IMR-90 (cell line): ENCODE data around the gene GPX6. TPM values are rescaled to one million over a fixed set of nuclear protein-coding genes. Genes with fewer than 3 reads are reported as not detected.

Experiments used
- ATAC-seq: fragments of 200-7000 bp; cut with Tn5 transposase; 2 replicates; pipeline ENCODE4 v1.9.1; 2020; ENCODE audit warnings: low read depth, mild to moderate bottlenecking, moderate library complexity
- BruUV-seq: library from RNA; stranded (reverse); fragments of 400-500 nt; replicated peaks from 2 replicates; lab custom pipeline; 2021; lab: Mats Ljungman, UMichigan
- CTCF ChIA-PET: fragments of 300-600 bp; formaldehyde crosslinking; extraction: SDS; loops from one replicate; lab custom pipeline; 2021; ENCODE audit warnings: antibody characterized with exemption; lab: Yijun Ruan, JAX
- POLR2A ChIA-PET: fragments of 300-600 bp; sonication (Branson Sonifier 250); formaldehyde crosslinking; loops from one replicate; lab custom pipeline; 2022; ENCODE audit warnings: antibody characterized with exemption; ENCODE audit not compliant: unreplicated experiment; lab: Charles Lee
- DNase-seq: peaks from one replicate; pipeline ENCODE4 v3.0.0; 2013
- H2AFZ ChIP-seq: replicated peaks from 2 replicates; pipeline ENCODE3; 2013; ENCODE audit warnings: low read length, mild to moderate bottlenecking; ENCODE audit not compliant: poor library complexity
- H2AK5ac ChIP-seq: 2 replicates; pipeline ENCODE4 v1.6.1; 2013; ENCODE audit warnings: low read depth, low read length, inconsistent platforms
- H2AK9ac ChIP-seq: replicated peaks from 2 replicates; pipeline ENCODE3; 2013; ENCODE audit warnings: mild to moderate bottlenecking, low read depth, low read length, moderate library complexity; ENCODE audit not compliant: poor library complexity
- H2BK120ac ChIP-seq: 2 replicates; pipeline ENCODE4 v1.6.1; 2013; ENCODE audit warnings: low read depth, low read length, inconsistent platforms
- H2BK15ac ChIP-seq: 3 replicates; pipeline ENCODE4 v1.6.1; 2013; ENCODE audit warnings: low read depth, low read length, inconsistent platforms
- H2BK20ac ChIP-seq: 2 replicates; pipeline ENCODE4 v1.6.1; 2013; ENCODE audit warnings: low read depth, mild to moderate bottlenecking, inconsistent platforms, low read length, moderate library complexity
- H2BK5ac ChIP-seq: 2 replicates; pipeline ENCODE4 v1.6.1; 2013; ENCODE audit warnings: mild to moderate bottlenecking, low read depth, low read length, inconsistent platforms; ENCODE audit not compliant: poor library complexity, severe bottlenecking
- H3K14ac ChIP-seq: replicated peaks from 2 replicates; pipeline ENCODE4 v1.6.1; 2013; ENCODE audit warnings: low read depth, low read length, inconsistent platforms
- H3K18ac ChIP-seq: 2 replicates; pipeline ENCODE4 v1.6.1; 2013; ENCODE audit warnings: low read depth, low read length, control low read depth
- H3K23ac ChIP-seq: 2 replicates; pipeline ENCODE4 v1.6.1; 2013; ENCODE audit warnings: low read depth, low read length, inconsistent platforms
- H3K27ac ChIP-seq: 2 replicates; pipeline ENCODE4 v1.5.1; 2013; ENCODE audit warnings: mild to moderate bottlenecking, control low read depth, low read length; ENCODE audit not compliant: insufficient read depth
- H3K27me3 ChIP-seq: 2 replicates; pipeline ENCODE4 v1.6.1; 2013; ENCODE audit warnings: low read length; ENCODE audit not compliant: control insufficient read depth, insufficient read depth
- H3K36me3 ChIP-seq: 2 replicates; pipeline ENCODE4 v1.6.1; 2013; ENCODE audit warnings: low read length, mixed read lengths; ENCODE audit not compliant: control insufficient read depth, insufficient read depth
- H3K4ac ChIP-seq: 2 replicates; pipeline ENCODE4 v1.6.1; 2013; ENCODE audit warnings: low read depth, low read length, inconsistent platforms
- H3K4me1 ChIP-seq: 2 replicates; pipeline ENCODE4 v1.6.1; 2013; ENCODE audit warnings: low read length, mixed read lengths; ENCODE audit not compliant: control insufficient read depth, insufficient read depth
- H3K4me2 ChIP-seq: 2 replicates; pipeline ENCODE4 v1.6.1; 2013; ENCODE audit warnings: low read depth, mild to moderate bottlenecking, control low read depth, low read length, moderate library complexity
- H3K4me3 ChIP-seq: 2 replicates; pipeline ENCODE4 v1.5.1; 2013; ENCODE audit warnings: low read depth, mild to moderate bottlenecking, control low read depth, low read length, moderate library complexity; ENCODE audit not compliant: insufficient read depth
- H3K56ac ChIP-seq: 2 replicates; pipeline ENCODE4 v1.6.1; 2013; ENCODE audit warnings: low read length, inconsistent platforms; ENCODE audit not compliant: insufficient read depth; ENCODE audit errors: extremely low read depth
- H3K79me1 ChIP-seq, 2 experiments: 2 replicates each; pipeline ENCODE4 v1.6.1; 2013; ENCODE audit warnings: low read length in 2 of 2, inconsistent platforms in 1 of 2, low read depth in 1 of 2
- H3K9ac ChIP-seq: 2 replicates; pipeline ENCODE4 v1.6.1; 2013; ENCODE audit warnings: low read depth, low read length, control low read depth
- H3K9me1 ChIP-seq: 2 replicates; pipeline ENCODE4 v1.6.1; 2013; ENCODE audit warnings: low read length, inconsistent platforms; ENCODE audit not compliant: insufficient read depth
- H3K9me3 ChIP-seq: 2 replicates; pipeline ENCODE4 v1.6.1; 2013; ENCODE audit warnings: low read length; ENCODE audit not compliant: control insufficient read depth, insufficient read depth
- H4K20me1 ChIP-seq: 2 replicates; pipeline ENCODE4 v1.6.1; 2013; ENCODE audit warnings: low read length, inconsistent platforms; ENCODE audit not compliant: insufficient read depth
- H4K5ac ChIP-seq: 2 replicates; pipeline ENCODE4 v1.6.1; 2013; ENCODE audit warnings: mild to moderate bottlenecking, low read depth, low read length, control low read depth
- H4K8ac ChIP-seq, 2 experiments: 2 replicates each; pipeline ENCODE4 v1.6.1; 2013; ENCODE audit warnings: low read depth in 2 of 2, low read length in 2 of 2, control low read depth in 1 of 2, inconsistent platforms in 1 of 2
- H4K91ac ChIP-seq: 2 replicates; pipeline ENCODE4 v1.6.1; 2013; ENCODE audit warnings: low read depth, low read length, inconsistent platforms; ENCODE audit not compliant: insufficient read depth
- BHLHE40 ChIP-seq: fragments of 150-350 bp; IDR thresholded peaks from 2 replicates; pipeline ENCODE4 v1.6.1; 2016; ENCODE audit warnings: mild to moderate bottlenecking, low read depth, low read length
- CEBPB ChIP-seq: IDR thresholded peaks from 2 replicates; pipeline ENCODE4 v1.6.1; 2012; ENCODE audit warnings: low read depth, low read length, improper control_type of control experiment
- CHD1 ChIP-seq: IDR thresholded peaks from 2 replicates; pipeline ENCODE4 v1.6.1; 2012; ENCODE audit warnings: low read depth, low read length, improper control_type of control experiment
- FOS ChIP-seq: fragments of 150-350 bp; IDR thresholded peaks from 2 replicates; pipeline ENCODE4 v1.6.1; 2016; ENCODE audit warnings: low read depth, low read length
- MAFK ChIP-seq: IDR thresholded peaks from 2 replicates; pipeline ENCODE4 v1.6.1; 2012; ENCODE audit warnings: low read depth, low read length, improper control_type of control experiment
- MAZ ChIP-seq: IDR thresholded peaks from 2 replicates; pipeline ENCODE4 v1.6.1; 2012; ENCODE audit warnings: low read depth, mild to moderate bottlenecking, low read length, improper control_type of control experiment, moderate library complexity, borderline replicate concordance
- MXI1 ChIP-seq: IDR thresholded peaks from 2 replicates; pipeline ENCODE4 v1.6.1; 2012; ENCODE audit warnings: low read depth, mild to moderate bottlenecking, low read length, moderate library complexity, borderline replicate concordance
- NFE2L2 ChIP-seq: fragments of 150-350 bp; IDR thresholded peaks from 2 replicates; pipeline ENCODE4 v1.6.1; 2016; ENCODE audit warnings: low read depth, mild to moderate bottlenecking, low read length
- POLR2A ChIP-seq: IDR thresholded peaks from 2 replicates; pipeline ENCODE4 v1.6.1; 2012; ENCODE audit warnings: mild to moderate bottlenecking, low read depth, low read length
- RAD21 ChIP-seq: IDR thresholded peaks from 2 replicates; pipeline ENCODE4 v1.6.1; 2012; ENCODE audit warnings: low read length, improper control_type of control experiment
- RCOR1 ChIP-seq: IDR thresholded peaks from 2 replicates; pipeline ENCODE4 v1.6.1; 2012; ENCODE audit warnings: mild to moderate bottlenecking, low read length, improper control_type of control experiment; ENCODE audit not compliant: insufficient replicate concordance
- RFX5 ChIP-seq: IDR thresholded peaks from 2 replicates; pipeline ENCODE4 v1.8.0; 2012; ENCODE audit warnings: low read depth, mild to moderate bottlenecking, low read length, moderate library complexity
- SMC3 ChIP-seq: fragments of 150-350 bp; IDR thresholded peaks from 2 replicates; pipeline ENCODE4 v1.6.1; 2016; ENCODE audit warnings: low read depth, mild to moderate bottlenecking, antibody characterized with exemption, low read length, moderate library complexity
- USF2 ChIP-seq: fragments of 150-350 bp; IDR thresholded peaks from 2 replicates; pipeline ENCODE4 v1.6.1; 2017; ENCODE audit warnings: mild to moderate bottlenecking, antibody characterized with exemption, low read length, low read depth
- WGBS, 2 experiments: methylation state at CpG; one replicate each; pipeline versions ENCODE4 v1.1.5 to v1.1.7; 2013; ENCODE audit warnings: missing lambda C conversion rate in 2 of 2; ENCODE audit not compliant: insufficient read length in 1 of 2; ENCODE audit errors: extremely low coverage in 2 of 2; 5-methylcytosine and 5-hydroxymethylcytosine counted together
- dilution Hi-C: fragments of 300-500 bp; cut with HindIII; formaldehyde crosslinking; loops from one replicate; pipeline ENCODE4 v1.14.3; 2018; ENCODE audit warnings: low sequenced_read_pairs; ENCODE audit not compliant: unreplicated experiment
- in situ Hi-C: fragments of 300-500 bp; cut with MboI; formaldehyde crosslinking; loops from 3 replicates; pipeline ENCODE4 v1.14.3; 2019; ENCODE audit warnings: low sequenced_read_pairs, inconsistent platforms, mixed read lengths
- intact Hi-C: fragments of 100-400 bp; cut with micrococcal nuclease; formaldehyde crosslinking; loops from 2 replicates; pipeline ENCODE4 v1.10.0; 2022
- polyA plus RNA-seq, 3 experiments: library from polyadenylated mRNA; depleted of rRNA; stranded (reverse); fragments of >200 nt; gene quantifications; 2 replicates each; pipeline ENCODE4 v1.2.3, GENCODE V29; 2012; ENCODE audit warnings: low replicate concordance in 1 of 3
- total RNA-seq: library from RNA; depleted of rRNA; stranded (reverse); fragments of >200 nt; gene quantifications from 2 replicates; pipeline ENCODE4 v1.2.3, GENCODE V29; 2012
- TF ChIP-seq, protein P1 (sequence below): conservative IDR thresholded peaks from 2 replicates; pipeline ENCODE4 v1.5.1; 2012; ENCODE audit warnings: mild to moderate bottlenecking, low read depth, low read length, improper control_type of control experiment

Gene GPX6
- total and polyA plus RNA-seq, 2 of the 4 experiments (the other 2 are of a cell fraction): not detected

DNA sequence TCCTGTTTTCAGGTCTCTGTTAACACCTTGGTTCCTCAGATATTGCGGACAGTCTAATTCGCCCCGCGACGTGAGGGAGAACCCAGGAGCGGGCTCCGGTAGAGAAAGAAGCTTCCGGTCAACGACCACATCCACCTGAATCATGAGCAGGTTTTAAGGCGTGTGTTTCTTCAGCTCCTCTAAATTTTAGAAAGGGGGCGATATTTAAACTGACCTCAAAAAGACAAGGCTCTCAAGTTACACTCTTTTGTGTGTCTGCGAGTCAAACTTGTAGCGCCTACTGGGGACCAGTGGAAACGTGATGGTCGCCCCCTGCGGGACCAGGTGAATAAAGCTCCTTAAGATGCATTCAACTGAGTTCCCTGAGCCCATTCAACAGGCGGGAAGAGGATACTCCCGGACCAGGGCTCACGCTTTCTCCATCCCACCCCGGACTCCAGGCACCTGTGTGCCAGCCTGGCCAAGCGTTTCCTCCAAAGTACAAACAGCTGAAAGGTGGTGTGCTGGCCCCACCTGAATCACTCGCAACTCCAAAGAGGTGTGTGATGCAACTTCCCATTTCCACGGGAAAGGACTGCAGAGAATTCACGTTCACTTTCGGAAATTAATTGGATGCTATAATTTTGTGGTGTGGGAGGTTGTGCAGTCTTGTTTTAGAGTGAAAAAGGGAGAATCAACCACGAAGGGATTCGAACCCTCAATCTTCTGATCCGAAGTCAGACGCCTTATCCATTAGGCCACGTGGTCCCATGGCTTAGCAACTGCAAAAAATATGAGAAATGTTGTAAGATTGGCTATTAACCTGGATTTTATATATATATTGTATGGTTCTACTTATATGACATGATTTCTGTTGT is 27.1 kb upstream of the GPX6 start:
- Histone ChIP-seq H3K4me3 (peak overlapping the region; percentile 6; the same call in 1 of the 2 replicates), H3K79me1 (no peaks in the 10 kb centered on the region), H3K27me3 (no peaks in the 10 kb centered on the region), H3K56ac (no peak overlapping the region), H2BK5ac (no peak overlapping the region), H3K27ac (no peak overlapping the region), H2AFZ (no peak overlapping the region), H3K9me3 (no peaks in the 10 kb centered on the region), H4K91ac (no peak overlapping the region), H3K9ac (no peak overlapping the region), H3K4ac (no peak overlapping the region), H4K5ac (no peak overlapping the region), H3K4me1 (no peaks in the 10 kb centered on the region), H3K23ac (no peak overlapping the region), H2AK5ac (no peak overlapping the region), H4K8ac (no peak overlapping the region), H3K18ac (no peak overlapping the region), H2BK20ac (no peak overlapping the region), H2BK120ac (no peak overlapping the region), H3K9me1 (no peaks in the 10 kb centered on the region), H3K14ac (no peak overlapping the region), H2AK9ac (no peak overlapping the region), H3K4me2 (peak overlapping the region; percentile 72), H2BK15ac (no peak overlapping the region), H4K20me1 (no peaks in the 10 kb centered on the region), H3K36me3 (no peaks in the 10 kb centered on the region)
- dilution Hi-C loops (no loop called here), in situ Hi-C loops (no loop called here), intact Hi-C loops (loop anchor here (2.0 kb wide), 2 partner anchors 46 to 54 kb away; no protein-coding TSS in a partner anchor)
- BruUV-seq: TSS peak; percentile 91
- DNase-seq: peak; percentile 91
- no CpG with 5 or more reads among the region's 30 CpGs for WGBS, 2 experiments
- peak; percentile 96 for ATAC-seq
- ChIA-PET POLR2A (no interaction called here), CTCF (no interaction called here)
- TF ChIP-seq NFE2L2 (no peak), MAFK (no peak), BHLHE40 (peak; percentile 77), RAD21 (peak; percentile 10; the same call in 1 of the 2 replicates), MAZ (no peak), CEBPB (peak; percentile 93), RFX5 (no peak), POLR2A (no peak), USF2 (peak; percentile 82), RCOR1 (peak; percentile 31), SMC3 (no peak), FOS (peak; percentile 71; the same call in 1 of the 2 replicates), MXI1 (no peak), CHD1 (no peak)
- TF ChIP-seq, protein P1, sequence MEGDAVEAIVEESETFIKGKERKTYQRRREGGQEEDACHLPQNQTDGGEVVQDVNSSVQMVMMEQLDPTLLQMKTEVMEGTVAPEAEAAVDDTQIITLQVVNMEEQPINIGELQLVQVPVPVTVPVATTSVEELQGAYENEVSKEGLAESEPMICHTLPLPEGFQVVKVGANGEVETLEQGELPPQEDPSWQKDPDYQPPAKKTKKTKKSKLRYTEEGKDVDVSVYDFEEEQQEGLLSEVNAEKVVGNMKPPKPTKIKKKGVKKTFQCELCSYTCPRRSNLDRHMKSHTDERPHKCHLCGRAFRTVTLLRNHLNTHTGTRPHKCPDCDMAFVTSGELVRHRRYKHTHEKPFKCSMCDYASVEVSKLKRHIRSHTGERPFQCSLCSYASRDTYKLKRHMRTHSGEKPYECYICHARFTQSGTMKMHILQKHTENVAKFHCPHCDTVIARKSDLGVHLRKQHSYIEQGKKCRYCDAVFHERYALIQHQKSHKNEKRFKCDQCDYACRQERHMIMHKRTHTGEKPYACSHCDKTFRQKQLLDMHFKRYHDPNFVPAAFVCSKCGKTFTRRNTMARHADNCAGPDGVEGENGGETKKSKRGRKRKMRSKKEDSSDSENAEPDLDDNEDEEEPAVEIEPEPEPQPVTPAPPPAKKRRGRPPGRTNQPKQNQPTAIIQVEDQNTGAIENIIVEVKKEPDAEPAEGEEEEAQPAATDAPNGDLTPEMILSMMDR: peak; percentile 35
